ENCODE results near the gene STK32A. TPM values are rescaled to one million over a fixed set of nuclear protein-coding genes. Genes with fewer than 3 reads are reported as not detected.

The STK32A gene
- total RNA-seq, 1 experiment from 2014 or later = 0.16 TPM

GRCh38 chr5:147404706-147405105 is 169.9 kb downstream of the STK32A start:
- H3K4me3 Mint-ChIP-seq (ENCODE audit: unreplicated experiment) = no peak overlapping the region
- H3K9me3 ChIP-seq = no peaks in the 10 kb centered on the region
- no peak for DNase-seq
- CTCF ChIA-PET = no interaction called here
- H3K36me3 Mint-ChIP-seq (ENCODE audit: insufficient read depth, unreplicated experiment) = peaks cover 56% of the 10 kb centered on the region
- H3K4me1 Mint-ChIP-seq (ENCODE audit: low read depth, unreplicated experiment) = peaks cover 43% of the 10 kb centered on the region
- no peaks in the 10 kb centered on the region for H3K27me3 ChIP-seq (replicated peaks; ENCODE audit: control insufficient read depth, insufficient read depth, low read length)
- H3K9me3 Mint-ChIP-seq (ENCODE audit: unreplicated experiment) = no peaks in the 10 kb centered on the region
- H3K4me3 ChIP-seq (ENCODE audit: low read depth, low read length) = no peak overlapping the region
- no peaks in the 10 kb centered on the region for H3K36me3 ChIP-seq (ENCODE audit: control insufficient read depth, insufficient read depth, low read length)
- intact Hi-C loops (cut with micrococcal nuclease; ENCODE audit: unreplicated experiment) = loop anchor here (5.0 to 10.0 kb wide), 2 partner anchors 173 to 430 kb away; partner anchors contain the start of gene SPINK1
- BruUV-seq (replicated peaks) = no TSS peak
- peak overlapping the region; percentile 74 for H3K27ac Mint-ChIP-seq (ENCODE audit: unreplicated experiment)
- TF ChIP-seq, protein P1, sequence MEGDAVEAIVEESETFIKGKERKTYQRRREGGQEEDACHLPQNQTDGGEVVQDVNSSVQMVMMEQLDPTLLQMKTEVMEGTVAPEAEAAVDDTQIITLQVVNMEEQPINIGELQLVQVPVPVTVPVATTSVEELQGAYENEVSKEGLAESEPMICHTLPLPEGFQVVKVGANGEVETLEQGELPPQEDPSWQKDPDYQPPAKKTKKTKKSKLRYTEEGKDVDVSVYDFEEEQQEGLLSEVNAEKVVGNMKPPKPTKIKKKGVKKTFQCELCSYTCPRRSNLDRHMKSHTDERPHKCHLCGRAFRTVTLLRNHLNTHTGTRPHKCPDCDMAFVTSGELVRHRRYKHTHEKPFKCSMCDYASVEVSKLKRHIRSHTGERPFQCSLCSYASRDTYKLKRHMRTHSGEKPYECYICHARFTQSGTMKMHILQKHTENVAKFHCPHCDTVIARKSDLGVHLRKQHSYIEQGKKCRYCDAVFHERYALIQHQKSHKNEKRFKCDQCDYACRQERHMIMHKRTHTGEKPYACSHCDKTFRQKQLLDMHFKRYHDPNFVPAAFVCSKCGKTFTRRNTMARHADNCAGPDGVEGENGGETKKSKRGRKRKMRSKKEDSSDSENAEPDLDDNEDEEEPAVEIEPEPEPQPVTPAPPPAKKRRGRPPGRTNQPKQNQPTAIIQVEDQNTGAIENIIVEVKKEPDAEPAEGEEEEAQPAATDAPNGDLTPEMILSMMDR (IDR thresholded peaks at IDR 0.05; ENCODE audit: insufficient read depth in 1 of 2, low read depth in 1 of 2, low read length in 1 of 2, severe bottlenecking in 1 of 2, unreplicated experiment in 1 of 2) = no peak
- H3K27me3 Mint-ChIP-seq (ENCODE audit: insufficient read depth, unreplicated experiment) = no peaks in the 10 kb centered on the region
- H3K4me1 ChIP-seq = peaks cover 83% of the 10 kb centered on the region
- POLR2A ChIA-PET = no interaction called here

- ChIA-PET POLR2A (no interaction called here), CTCF (interaction anchor here (0.6 to 1.5 kb wide), 2 partner anchors 45 to 152 kb away, joined by 3 to 4 read pairs; no protein-coding TSS in a partner anchor)
- H3K9me3 ChIP-seq = no peaks in the 10 kb centered on the region
- peak overlapping the region; percentile 62 for H3K4me3 Mint-ChIP-seq (ENCODE audit: unreplicated experiment)
- H3K27ac Mint-ChIP-seq (ENCODE audit: unreplicated experiment) = peak overlapping the region; percentile 88
- H3K4me1 Mint-ChIP-seq (ENCODE audit: low read depth, unreplicated experiment) = peaks cover 33% of the 10 kb centered on the region
- TF ChIP-seq, protein P1 (IDR thresholded peaks at IDR 0.05; ENCODE audit: insufficient read depth in 1 of 2, low read depth in 1 of 2, low read length in 1 of 2, severe bottlenecking in 1 of 2, unreplicated experiment in 1 of 2) = no peak
- peaks cover 66% of the 10 kb centered on the region for H3K4me1 ChIP-seq
- no peak overlapping the region for H3K4me3 ChIP-seq (ENCODE audit: low read depth, low read length)
- H3K9me3 Mint-ChIP-seq (ENCODE audit: unreplicated experiment) = no peaks in the 10 kb centered on the region
- no TSS peak for BruUV-seq (replicated peaks)
- no peaks in the 10 kb centered on the region for H3K36me3 ChIP-seq (ENCODE audit: control insufficient read depth, insufficient read depth, low read length)
- H3K27me3 Mint-ChIP-seq (ENCODE audit: insufficient read depth, unreplicated experiment) = no peaks in the 10 kb centered on the region
- DNase-seq = no peak
- no peaks in the 10 kb centered on the region for H3K27me3 ChIP-seq (replicated peaks; ENCODE audit: control insufficient read depth, insufficient read depth, low read length)
- intact Hi-C loops (cut with micrococcal nuclease; ENCODE audit: unreplicated experiment) = loop anchor here (1.0 to 10.0 kb wide), 2 partner anchors 26 to 428 kb away; partner anchors contain the start of gene SPINK1
- peaks cover 59% of the 10 kb centered on the region for H3K36me3 Mint-ChIP-seq (ENCODE audit: insufficient read depth, unreplicated experiment)
Measured at GRCh38 chr5:147406636-147407035, 171.8 kb downstream of the STK32A start.

DNA sequence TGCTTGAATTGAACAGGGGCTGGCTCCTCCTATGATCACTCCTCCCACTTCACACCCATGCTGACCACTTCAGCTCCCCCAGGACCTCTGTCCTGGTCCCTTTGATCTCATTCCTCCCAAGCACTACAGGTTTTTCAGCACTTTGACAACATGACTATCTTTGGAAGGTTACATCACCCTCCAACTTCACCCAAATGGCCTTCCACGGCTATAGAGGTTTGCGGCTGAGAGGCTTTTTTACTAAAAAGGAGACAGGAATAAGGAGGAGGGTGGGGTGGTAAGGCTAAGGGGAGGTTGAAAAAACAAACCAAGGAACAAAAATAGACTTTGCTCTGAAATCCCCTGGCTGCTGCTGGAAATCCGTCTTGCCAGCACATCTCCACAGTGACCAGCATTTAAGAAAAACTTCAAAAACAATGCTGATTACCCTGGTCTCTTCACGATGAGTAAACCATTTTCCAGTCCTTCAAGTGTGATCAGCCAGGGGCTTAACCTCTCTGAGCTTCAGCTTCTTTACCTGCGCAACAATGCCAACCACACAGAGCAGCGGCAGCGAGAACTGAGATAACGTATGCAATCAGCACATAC is 172.4 kb downstream of the STK32A start:
- no peaks in the 10 kb centered on the region for H3K27me3 Mint-ChIP-seq (ENCODE audit: insufficient read depth, unreplicated experiment)

More for the DNA sequence above, 172.4 kb downstream of the STK32A start:
- Mint-ChIP-seq H3K36me3 (ENCODE audit: insufficient read depth, unreplicated experiment) (peaks cover 64% of the 10 kb centered on the region), H3K9me3 (ENCODE audit: unreplicated experiment) (no peaks in the 10 kb centered on the region), H3K27ac (ENCODE audit: unreplicated experiment) (peak overlapping the region; percentile 88), H3K4me1 (ENCODE audit: low read depth, unreplicated experiment) (peaks cover 39% of the 10 kb centered on the region), H3K4me3 (ENCODE audit: unreplicated experiment) (peak overlapping the region; percentile 62)
- Histone ChIP-seq H3K27me3 (replicated peaks; ENCODE audit: control insufficient read depth, insufficient read depth, low read length) (no peaks in the 10 kb centered on the region), H3K4me1 (peaks cover 64% of the 10 kb centered on the region), H3K9me3 (no peaks in the 10 kb centered on the region), H3K36me3 (ENCODE audit: control insufficient read depth, insufficient read depth, low read length) (no peaks in the 10 kb centered on the region), H3K4me3 (ENCODE audit: low read depth, low read length) (no peak overlapping the region)
- intact Hi-C loops (cut with micrococcal nuclease; ENCODE audit: unreplicated experiment) = loop anchor here (1.0 to 10.0 kb wide), 2 partner anchors 25 to 428 kb away; partner anchors contain the start of gene SPINK1
- TF ChIP-seq, protein P1 (IDR thresholded peaks at IDR 0.05; ENCODE audit: insufficient read depth in 1 of 2, low read depth in 1 of 2, low read length in 1 of 2, severe bottlenecking in 1 of 2, unreplicated experiment in 1 of 2) = no peak
- ChIA-PET POLR2A (interaction anchor here (1.0 kb wide), 1 partner anchor 25 kb away, joined by 3 read pairs; no protein-coding TSS in a partner anchor), CTCF (interaction anchor here (0.6 to 1.5 kb wide), 2 partner anchors 45 to 152 kb away, joined by 3 read pairs; no protein-coding TSS in a partner anchor)
- DNase-seq = peak; percentile 68 to 81
- TSS peak; percentile 36 for BruUV-seq (replicated peaks)

All from Caco-2 (cell line).